ENCODE data around the gene ACSL4.

GRCh38 chrX:109704563-109704962, 28.5 kb downstream of the ACSL4 start:
- TF ChIP-seq, protein P1, sequence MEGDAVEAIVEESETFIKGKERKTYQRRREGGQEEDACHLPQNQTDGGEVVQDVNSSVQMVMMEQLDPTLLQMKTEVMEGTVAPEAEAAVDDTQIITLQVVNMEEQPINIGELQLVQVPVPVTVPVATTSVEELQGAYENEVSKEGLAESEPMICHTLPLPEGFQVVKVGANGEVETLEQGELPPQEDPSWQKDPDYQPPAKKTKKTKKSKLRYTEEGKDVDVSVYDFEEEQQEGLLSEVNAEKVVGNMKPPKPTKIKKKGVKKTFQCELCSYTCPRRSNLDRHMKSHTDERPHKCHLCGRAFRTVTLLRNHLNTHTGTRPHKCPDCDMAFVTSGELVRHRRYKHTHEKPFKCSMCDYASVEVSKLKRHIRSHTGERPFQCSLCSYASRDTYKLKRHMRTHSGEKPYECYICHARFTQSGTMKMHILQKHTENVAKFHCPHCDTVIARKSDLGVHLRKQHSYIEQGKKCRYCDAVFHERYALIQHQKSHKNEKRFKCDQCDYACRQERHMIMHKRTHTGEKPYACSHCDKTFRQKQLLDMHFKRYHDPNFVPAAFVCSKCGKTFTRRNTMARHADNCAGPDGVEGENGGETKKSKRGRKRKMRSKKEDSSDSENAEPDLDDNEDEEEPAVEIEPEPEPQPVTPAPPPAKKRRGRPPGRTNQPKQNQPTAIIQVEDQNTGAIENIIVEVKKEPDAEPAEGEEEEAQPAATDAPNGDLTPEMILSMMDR (conservative IDR thresholded peaks at IDR 0.05; ENCODE audit: low read length): no peak
- no peak for TF ChIP-seq EZH2phosphoT487 (IDR thresholded peaks at IDR 0.05; ENCODE audit: borderline replicate concordance)

All from Loucy (cell line).